HepG2 (cell line): ENCODE measurements around the gene ISOC2. TPM values are rescaled to one million over a fixed set of nuclear protein-coding genes. Genes with fewer than 3 reads are reported as not detected.

Experiments
- ARNT2 ChIP-seq: sonication (generic); formaldehyde crosslinking; IDR thresholded peaks from 2 replicates; pipeline ENCODE4 v1.8.0; 2022; ENCODE audit warnings: mild to moderate bottlenecking, low read depth, missing genetic modification reagents, moderate library complexity
- DR1 ChIP-seq: sonication (generic); formaldehyde crosslinking; IDR thresholded peaks from 2 replicates; pipeline ENCODE4 v1.8.0; 2021; ENCODE audit warnings: mild to moderate bottlenecking, missing genetic modification reagents, inconsistent platforms
- FOXO1 ChIP-seq: sonication (generic); formaldehyde crosslinking; IDR thresholded peaks from 2 replicates; pipeline ENCODE4 v1.4.0; 2020; ENCODE audit warnings: missing genetic modification reagents
- HES4 ChIP-seq: sonication (generic); formaldehyde crosslinking; IDR thresholded peaks from 2 replicates; pipeline ENCODE4 v1.9.0; 2021; ENCODE audit warnings: mild to moderate bottlenecking, missing genetic modification reagents, borderline replicate concordance
- MATR3 ChIP-seq: sonication (generic); formaldehyde crosslinking; IDR thresholded peaks from 2 replicates; pipeline ENCODE4 v1.4.0; 2020; ENCODE audit warnings: missing genetic modification reagents
- PLSCR1 ChIP-seq: sonication (generic); formaldehyde crosslinking; IDR thresholded peaks from 2 replicates; pipeline ENCODE4 v1.5.0; 2020; ENCODE audit warnings: missing genetic modification reagents, mild to moderate bottlenecking, borderline replicate concordance
- POGZ ChIP-seq: sonication (generic); formaldehyde crosslinking; IDR thresholded peaks from 2 replicates; pipeline ENCODE4 v1.4.0; 2020; ENCODE audit warnings: mild to moderate bottlenecking, missing genetic modification reagents
- ZC3H13 ChIP-seq: sonication (generic); formaldehyde crosslinking; IDR thresholded peaks from 2 replicates; pipeline ENCODE4 v1.8.1; 2023; ENCODE audit warnings: mild to moderate bottlenecking, missing genetic modification reagents, moderate library complexity
- ZNF674 ChIP-seq: sonication (generic); formaldehyde crosslinking; IDR thresholded peaks from 2 replicates; pipeline ENCODE4 v1.5.0; 2020; ENCODE audit warnings: low read depth, mild to moderate bottlenecking, missing genetic modification reagents
- polyA plus RNA-seq, 8 experiments: library from polyadenylated mRNA; depleted of rRNA in 3 of 8; stranded (reverse) in 7 of 8; unstranded in 1 of 8; fragments of >200 nt; fragmentation: Illumina TruSeq in 4 of 8; extraction: Trizol in 4 of 8; gene quantifications; 2 replicates each; pipeline versions ENCODE4 v1.2.1 to v1.2.3, GENCODE V29; 2011 to 2016; ENCODE audit warnings: low read depth in 4 of 8, missing spikeins in 1 of 8, mixed read lengths in 1 of 8; ENCODE audit not compliant: insufficient read depth in 1 of 8
- total RNA-seq, 5 experiments: library from RNA; depleted of rRNA; stranded (reverse); fragments of >200 nt; fragmentation: Illumina TruSeq; extraction: Trizol; gene quantifications; 2 replicates each; pipeline ENCODE4 v1.2.3, GENCODE V29; 2016; ENCODE audit warnings: low read depth in 1 of 5
- TF ChIP-seq, protein P1 (sequence below): IDR thresholded peaks from 2 replicates; pipeline ENCODE4 v1.6.1; 2016
- TF ChIP-seq, protein P2 (sequence below): sonication (generic); formaldehyde crosslinking; IDR thresholded peaks from 2 replicates; pipeline ENCODE4 v1.4.0; 2020; ENCODE audit warnings: missing genetic modification reagents, mild to moderate bottlenecking, borderline replicate concordance
- TF ChIP-seq, protein P3 (sequence below): sonication (generic); formaldehyde crosslinking; IDR thresholded peaks from 2 replicates; pipeline ENCODE4 v1.8.1; 2023; ENCODE audit warnings: mild to moderate bottlenecking, missing genetic modification reagents
- TF ChIP-seq, protein P4 (sequence below): sonication (generic); formaldehyde crosslinking; IDR thresholded peaks from 2 replicates; pipeline ENCODE4 v1.9.0; 2022; ENCODE audit warnings: low read depth, missing genetic modification reagents
- TF ChIP-seq, protein P5 (sequence below): sonication (generic); formaldehyde crosslinking; IDR thresholded peaks from 2 replicates; pipeline ENCODE4 v1.8.0; 2023; ENCODE audit warnings: mild to moderate bottlenecking, missing genetic modification reagents
- TF ChIP-seq, protein P6 (sequence below): sonication (generic); formaldehyde crosslinking; IDR thresholded peaks from 2 replicates; pipeline ENCODE4 v1.4.0; 2020; ENCODE audit warnings: missing genetic modification reagents

ISOC2 gene
- total and polyA plus RNA-seq, 2 of the 13 experiments (the other 11 are each of a cell fraction or from before 2014, with no cell fraction given), result 76.8 to 105 TPM

DNA sequence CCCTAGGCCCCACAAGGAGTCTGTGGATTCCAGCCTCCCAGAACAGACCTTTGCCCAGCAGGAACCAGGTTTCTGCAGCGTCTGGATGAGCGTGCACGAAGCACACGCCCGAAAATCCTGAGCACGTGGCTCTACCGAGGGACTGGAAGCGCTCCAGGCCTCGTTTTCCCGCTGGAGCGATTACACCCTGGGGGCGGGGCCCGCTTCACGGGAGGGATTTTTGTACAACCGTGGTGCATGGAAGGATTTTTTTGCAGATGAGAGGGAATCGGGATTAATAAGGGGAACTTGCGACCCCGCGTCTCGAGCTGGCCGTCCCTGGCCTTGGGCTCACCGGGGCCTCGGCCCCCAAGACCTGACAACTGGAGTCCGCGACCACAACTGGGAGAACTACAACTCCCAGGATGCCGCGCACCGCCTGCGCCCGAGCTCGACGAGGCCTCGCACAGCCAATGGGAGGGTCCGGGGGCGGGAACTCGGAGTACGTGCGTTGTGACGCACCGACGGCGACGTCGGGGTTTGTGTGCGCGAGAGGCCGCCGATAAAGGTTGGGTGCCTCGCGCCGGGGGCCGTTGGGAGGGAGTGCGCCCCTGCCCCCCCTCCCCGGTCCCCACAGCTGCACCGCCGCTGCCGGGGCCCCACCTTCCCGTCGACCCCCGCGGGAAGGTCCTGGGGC lies 14.8 kb upstream of the ISOC2 start, which contains the start of gene ZNF628 (continued):
- TF ChIP-seq PLSCR1 (CRISPR knock-in tag) (no peak), ZNF674 (CRISPR knock-in tag) (no peak), FOXO1 (peak; percentile 13; the same call in 1 of the 2 replicates), HES4 (no peak; the same call in 1 of the 2 replicates), ARNT2 (peak; percentile 71), ZC3H13 (CRISPR knock-in tag) (no peak), MATR3 (CRISPR knock-in tag) (no peak), POGZ (no peak; the same call in 1 of the 2 replicates), DR1 (0 out of 2 replicates have a peak, but pooled peaks have one; percentile 17)
- TF ChIP-seq, protein P1, sequence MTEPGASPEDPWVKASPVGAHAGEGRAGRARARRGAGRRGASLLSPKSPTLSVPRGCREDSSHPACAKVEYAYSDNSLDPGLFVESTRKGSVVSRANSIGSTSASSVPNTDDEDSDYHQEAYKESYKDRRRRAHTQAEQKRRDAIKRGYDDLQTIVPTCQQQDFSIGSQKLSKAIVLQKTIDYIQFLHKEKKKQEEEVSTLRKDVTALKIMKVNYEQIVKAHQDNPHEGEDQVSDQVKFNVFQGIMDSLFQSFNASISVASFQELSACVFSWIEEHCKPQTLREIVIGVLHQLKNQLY (CRISPR knock-in tag), result 0 out of 2 replicates have a peak, but pooled peaks have one; percentile 36
- TF ChIP-seq, protein P2, sequence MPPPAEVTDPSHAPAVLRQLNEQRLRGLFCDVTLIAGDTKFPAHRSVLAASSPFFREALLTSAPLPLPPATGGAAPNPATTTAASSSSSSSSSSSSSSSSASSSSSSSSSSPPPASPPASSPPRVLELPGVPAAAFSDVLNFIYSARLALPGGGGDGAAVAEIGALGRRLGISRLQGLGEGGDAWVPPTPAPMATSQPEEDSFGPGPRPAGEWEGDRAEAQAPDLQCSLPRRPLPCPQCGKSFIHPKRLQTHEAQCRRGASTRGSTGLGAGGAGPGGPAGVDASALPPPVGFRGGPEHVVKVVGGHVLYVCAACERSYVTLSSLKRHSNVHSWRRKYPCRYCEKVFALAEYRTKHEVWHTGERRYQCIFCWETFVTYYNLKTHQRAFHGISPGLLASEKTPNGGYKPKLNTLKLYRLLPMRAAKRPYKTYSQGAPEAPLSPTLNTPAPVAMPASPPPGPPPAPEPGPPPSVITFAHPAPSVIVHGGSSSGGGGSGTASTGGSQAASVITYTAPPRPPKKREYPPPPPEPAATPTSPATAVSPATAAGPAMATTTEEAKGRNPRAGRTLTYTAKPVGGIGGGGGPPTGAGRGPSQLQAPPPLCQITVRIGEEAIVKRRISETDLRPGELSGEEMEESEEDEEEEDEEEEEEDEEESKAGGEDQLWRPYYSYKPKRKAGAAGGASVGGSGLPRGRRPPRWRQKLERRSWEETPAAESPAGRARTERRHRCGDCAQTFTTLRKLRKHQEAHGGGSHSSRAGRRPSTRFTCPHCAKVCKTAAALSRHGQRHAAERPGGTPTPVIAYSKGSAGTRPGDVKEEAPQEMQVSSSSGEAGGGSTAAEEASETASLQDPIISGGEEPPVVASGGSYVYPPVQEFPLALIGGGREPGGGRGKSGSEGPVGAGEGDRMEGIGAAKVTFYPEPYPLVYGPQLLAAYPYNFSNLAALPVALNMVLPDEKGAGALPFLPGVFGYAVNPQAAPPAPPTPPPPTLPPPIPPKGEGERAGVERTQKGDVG (CRISPR knock-in tag), result peak; percentile 94; the same call in 1 of the 2 replicates
- TF ChIP-seq, protein P3, sequence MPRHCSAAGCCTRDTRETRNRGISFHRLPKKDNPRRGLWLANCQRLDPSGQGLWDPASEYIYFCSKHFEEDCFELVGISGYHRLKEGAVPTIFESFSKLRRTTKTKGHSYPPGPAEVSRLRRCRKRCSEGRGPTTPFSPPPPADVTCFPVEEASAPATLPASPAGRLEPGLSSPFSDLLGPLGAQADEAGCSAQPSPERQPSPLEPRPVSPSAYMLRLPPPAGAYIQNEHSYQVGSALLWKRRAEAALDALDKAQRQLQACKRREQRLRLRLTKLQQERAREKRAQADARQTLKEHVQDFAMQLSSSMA (CRISPR knock-in tag), result 0 out of 2 replicates have a peak, but pooled peaks have one; percentile 27
- TF ChIP-seq, protein P4, sequence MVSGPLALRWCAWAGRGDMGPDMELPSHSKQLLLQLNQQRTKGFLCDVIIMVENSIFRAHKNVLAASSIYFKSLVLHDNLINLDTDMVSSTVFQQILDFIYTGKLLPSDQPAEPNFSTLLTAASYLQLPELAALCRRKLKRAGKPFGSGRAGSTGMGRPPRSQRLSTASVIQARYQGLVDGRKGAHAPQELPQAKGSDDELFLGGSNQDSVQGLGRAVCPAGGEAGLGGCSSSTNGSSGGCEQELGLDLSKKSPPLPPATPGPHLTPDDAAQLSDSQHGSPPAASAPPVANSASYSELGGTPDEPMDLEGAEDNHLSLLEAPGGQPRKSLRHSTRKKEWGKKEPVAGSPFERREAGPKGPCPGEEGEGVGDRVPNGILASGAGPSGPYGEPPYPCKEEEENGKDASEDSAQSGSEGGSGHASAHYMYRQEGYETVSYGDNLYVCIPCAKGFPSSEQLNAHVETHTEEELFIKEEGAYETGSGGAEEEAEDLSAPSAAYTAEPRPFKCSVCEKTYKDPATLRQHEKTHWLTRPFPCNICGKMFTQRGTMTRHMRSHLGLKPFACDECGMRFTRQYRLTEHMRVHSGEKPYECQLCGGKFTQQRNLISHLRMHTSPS (CRISPR knock-in tag), result no peak
- TF ChIP-seq, protein P5, sequence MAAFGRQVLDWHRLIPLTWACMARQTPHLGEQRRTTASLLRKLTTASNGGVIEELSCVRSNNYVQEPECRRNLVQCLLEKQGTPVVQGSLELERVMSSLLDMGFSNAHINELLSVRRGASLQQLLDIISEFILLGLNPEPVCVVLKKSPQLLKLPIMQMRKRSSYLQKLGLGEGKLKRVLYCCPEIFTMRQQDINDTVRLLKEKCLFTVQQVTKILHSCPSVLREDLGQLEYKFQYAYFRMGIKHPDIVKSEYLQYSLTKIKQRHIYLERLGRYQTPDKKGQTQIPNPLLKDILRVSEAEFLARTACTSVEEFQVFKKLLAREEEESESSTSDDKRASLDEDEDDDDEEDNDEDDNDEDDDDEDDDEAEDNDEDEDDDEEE (CRISPR knock-in tag), result 0 out of 2 replicates have a peak, but pooled peaks have one; percentile 50
- TF ChIP-seq, protein P6, sequence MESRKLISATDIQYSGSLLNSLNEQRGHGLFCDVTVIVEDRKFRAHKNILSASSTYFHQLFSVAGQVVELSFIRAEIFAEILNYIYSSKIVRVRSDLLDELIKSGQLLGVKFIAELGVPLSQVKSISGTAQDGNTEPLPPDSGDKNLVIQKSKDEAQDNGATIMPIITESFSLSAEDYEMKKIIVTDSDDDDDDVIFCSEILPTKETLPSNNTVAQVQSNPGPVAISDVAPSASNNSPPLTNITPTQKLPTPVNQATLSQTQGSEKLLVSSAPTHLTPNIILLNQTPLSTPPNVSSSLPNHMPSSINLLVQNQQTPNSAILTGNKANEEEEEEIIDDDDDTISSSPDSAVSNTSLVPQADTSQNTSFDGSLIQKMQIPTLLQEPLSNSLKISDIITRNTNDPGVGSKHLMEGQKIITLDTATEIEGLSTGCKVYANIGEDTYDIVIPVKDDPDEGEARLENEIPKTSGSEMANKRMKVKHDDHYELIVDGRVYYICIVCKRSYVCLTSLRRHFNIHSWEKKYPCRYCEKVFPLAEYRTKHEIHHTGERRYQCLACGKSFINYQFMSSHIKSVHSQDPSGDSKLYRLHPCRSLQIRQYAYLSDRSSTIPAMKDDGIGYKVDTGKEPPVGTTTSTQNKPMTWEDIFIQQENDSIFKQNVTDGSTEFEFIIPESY (CRISPR knock-in tag), result no peak; the same call in 1 of the 2 replicates
